ENCODE measurements around the gene RSRC1.

DNA sequence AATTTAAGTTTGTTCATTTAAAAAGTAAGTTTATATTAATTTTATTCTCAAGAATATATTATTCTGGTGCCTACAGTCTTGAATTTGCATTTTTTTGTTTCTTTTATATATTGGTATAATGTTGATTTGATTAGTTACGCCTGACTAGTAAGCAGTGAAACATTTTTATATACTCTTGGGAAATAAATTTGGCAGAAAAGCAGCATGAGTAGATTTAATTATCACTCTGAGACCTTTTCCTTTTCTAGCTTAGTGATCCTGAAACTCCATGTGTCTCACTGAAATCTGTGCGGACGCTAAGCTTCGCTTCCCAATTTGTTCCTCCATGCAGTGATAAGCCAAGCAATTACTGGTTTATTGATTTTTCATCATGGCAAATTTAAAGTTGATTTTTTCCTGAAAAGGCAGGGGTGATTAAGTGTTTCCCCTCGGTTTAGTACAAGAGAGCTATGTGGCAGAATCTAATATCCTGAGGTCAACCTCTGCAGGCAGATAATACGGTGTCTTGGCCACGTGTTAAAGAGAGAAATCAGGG lies 373.9 kb downstream of the RSRC1 start:
- TF ChIP-seq, protein P1, sequence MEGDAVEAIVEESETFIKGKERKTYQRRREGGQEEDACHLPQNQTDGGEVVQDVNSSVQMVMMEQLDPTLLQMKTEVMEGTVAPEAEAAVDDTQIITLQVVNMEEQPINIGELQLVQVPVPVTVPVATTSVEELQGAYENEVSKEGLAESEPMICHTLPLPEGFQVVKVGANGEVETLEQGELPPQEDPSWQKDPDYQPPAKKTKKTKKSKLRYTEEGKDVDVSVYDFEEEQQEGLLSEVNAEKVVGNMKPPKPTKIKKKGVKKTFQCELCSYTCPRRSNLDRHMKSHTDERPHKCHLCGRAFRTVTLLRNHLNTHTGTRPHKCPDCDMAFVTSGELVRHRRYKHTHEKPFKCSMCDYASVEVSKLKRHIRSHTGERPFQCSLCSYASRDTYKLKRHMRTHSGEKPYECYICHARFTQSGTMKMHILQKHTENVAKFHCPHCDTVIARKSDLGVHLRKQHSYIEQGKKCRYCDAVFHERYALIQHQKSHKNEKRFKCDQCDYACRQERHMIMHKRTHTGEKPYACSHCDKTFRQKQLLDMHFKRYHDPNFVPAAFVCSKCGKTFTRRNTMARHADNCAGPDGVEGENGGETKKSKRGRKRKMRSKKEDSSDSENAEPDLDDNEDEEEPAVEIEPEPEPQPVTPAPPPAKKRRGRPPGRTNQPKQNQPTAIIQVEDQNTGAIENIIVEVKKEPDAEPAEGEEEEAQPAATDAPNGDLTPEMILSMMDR (IDR thresholded peaks at IDR 0.05; ENCODE audit: low read length): no peak
- no peak for TF ChIP-seq EZH2 (IDR thresholded peaks at IDR 0.05; ENCODE audit: borderline replicate concordance, low read length)
